GM06990 (cell line): ENCODE measurements around the gene KLHL36.

Experiments
- DNase-seq: peaks from one replicate; pipeline ENCODE4 v3.0.0-alpha.2; 2011; ENCODE audit not compliant: insufficient read length; ENCODE audit errors: extremely low read depth
- H3K27me3 ChIP-seq: replicated peaks from 2 replicates; pipeline ENCODE4 v1.6.0; 2011; ENCODE audit warnings: low read length; ENCODE audit not compliant: control insufficient read depth, insufficient read depth
- H3K36me3 ChIP-seq: 2 replicates; pipeline ENCODE4 v1.5.1; 2011; ENCODE audit warnings: low read length; ENCODE audit not compliant: control insufficient read depth, insufficient read depth
- H3K4me3 ChIP-seq: replicated peaks from 2 replicates; pipeline ENCODE4 v1.5.1; 2011; ENCODE audit warnings: low read depth, mild to moderate bottlenecking, control low read depth, low read length
- TF ChIP-seq, protein P1 (sequence below): IDR thresholded peaks from 2 replicates; pipeline ENCODE4 v1.5.1; 2011; ENCODE audit warnings: low read length, control low read depth, mild to moderate bottlenecking, inconsistent platforms; ENCODE audit not compliant: insufficient read depth, poor library complexity, severe bottlenecking

Gene KLHL36

DNA sequence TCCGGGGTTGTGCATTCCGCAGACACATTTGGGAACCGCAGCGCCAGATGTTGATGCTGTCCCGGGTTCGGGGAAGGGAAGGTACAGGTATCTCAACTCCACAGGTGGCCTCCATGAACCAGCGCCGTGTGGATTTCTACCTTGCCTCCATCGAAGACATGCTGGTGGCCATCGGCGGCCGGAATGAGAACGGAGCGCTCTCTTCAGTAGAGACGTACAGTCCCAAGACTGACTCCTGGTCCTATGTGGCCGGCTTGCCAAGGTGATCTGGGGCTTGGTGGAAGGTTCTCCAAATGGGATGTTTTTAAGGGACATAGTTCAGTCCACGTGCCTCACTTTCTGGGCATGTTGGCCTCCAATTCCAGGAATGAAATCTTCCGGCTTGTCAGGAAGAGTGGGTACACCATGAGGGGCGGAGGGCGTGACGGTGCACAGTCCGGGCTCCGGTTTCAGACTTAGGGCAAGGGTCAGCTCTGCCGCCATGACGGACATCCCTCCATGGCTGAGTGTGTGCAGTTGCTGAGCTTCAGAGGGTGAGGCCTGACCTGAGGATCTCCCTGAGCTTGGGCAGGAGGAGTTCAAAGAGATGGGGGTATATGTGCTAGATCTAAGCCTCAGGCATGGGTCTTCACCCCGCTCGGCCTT is 11.5 kb downstream of the KLHL36 start:
- no peak for DNase-seq
- Histone ChIP-seq H3K36me3 (peaks cover 43% of the 10 kb centered on the region), H3K4me3 (no peak overlapping the region), H3K27me3 (no peaks in the 10 kb centered on the region)
- TF ChIP-seq, protein P1, sequence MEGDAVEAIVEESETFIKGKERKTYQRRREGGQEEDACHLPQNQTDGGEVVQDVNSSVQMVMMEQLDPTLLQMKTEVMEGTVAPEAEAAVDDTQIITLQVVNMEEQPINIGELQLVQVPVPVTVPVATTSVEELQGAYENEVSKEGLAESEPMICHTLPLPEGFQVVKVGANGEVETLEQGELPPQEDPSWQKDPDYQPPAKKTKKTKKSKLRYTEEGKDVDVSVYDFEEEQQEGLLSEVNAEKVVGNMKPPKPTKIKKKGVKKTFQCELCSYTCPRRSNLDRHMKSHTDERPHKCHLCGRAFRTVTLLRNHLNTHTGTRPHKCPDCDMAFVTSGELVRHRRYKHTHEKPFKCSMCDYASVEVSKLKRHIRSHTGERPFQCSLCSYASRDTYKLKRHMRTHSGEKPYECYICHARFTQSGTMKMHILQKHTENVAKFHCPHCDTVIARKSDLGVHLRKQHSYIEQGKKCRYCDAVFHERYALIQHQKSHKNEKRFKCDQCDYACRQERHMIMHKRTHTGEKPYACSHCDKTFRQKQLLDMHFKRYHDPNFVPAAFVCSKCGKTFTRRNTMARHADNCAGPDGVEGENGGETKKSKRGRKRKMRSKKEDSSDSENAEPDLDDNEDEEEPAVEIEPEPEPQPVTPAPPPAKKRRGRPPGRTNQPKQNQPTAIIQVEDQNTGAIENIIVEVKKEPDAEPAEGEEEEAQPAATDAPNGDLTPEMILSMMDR, result no peak

DNA sequence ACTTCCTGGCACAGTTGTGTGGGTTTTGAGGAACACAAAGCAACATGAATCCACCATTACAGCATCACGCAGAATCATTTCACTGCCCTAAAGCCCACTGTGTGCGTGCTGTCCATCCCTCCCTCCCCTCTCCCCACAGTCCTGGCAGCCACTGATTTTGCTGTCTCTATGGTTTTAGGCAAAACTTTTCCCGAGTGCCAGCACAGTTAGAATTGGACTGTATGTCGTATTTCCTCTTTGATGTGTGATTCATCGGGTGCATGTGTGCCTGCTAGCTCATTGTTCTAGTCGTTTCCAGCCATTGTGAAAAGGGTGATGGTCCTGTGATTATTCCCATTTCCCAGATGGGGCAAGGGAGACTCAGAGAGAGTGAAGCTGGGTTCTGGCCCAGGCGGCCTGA is 12.7 kb downstream of the KLHL36 start:
- H3K36me3 ChIP-seq, result peaks cover 46% of the 10 kb centered on the region
- TF ChIP-seq, protein P1, result no peak
- no peaks in the 10 kb centered on the region for H3K27me3 ChIP-seq
- no peak for DNase-seq
- no peak overlapping the region for H3K4me3 ChIP-seq

DNA sequence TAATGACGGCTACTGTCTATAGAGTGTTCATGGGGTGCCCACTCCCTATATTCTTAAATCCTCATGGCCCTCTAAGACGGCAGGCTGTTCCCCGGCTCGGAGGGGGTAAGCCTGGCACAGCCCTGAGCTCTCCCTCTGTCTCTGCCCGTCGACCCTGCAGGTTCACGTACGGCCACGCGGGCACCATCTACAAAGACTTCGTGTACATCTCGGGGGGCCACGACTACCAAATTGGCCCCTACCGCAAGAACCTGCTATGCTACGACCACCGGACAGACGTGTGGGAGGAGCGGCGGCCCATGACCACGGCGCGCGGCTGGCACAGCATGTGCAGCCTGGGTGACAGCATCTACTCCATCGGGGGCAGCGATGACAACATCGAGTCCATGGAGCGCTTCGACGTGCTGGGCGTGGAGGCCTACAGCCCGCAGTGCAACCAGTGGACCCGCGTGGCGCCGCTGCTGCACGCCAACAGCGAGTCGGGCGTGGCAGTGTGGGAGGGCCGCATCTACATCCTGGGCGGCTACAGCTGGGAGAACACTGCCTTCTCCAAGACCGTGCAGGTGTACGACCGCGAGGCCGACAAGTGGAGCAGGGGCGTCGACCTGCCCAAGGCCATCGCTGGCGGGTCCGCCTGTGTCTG is 13.2 kb downstream of the KLHL36 start:
- peaks cover 46% of the 10 kb centered on the region for H3K36me3 ChIP-seq

DNA sequence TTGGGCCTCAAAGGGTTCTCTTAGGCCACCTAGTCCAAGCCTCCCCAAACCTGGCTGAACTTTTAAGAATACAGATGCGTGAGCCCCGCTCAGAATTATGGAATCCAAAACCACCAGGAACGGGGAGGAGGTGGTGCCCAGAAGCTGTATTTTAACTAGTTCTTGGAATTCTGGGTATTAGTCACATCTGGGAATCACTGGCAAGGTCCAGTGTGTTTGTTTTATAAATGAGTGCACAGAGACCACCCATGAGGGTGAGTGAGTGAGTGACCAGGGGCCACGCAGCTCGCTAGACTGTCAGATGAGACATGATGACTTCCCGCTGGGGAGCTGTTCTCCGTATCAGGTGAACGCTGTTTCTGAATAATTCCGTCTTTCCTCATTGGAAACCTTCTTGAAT is 14.2 kb downstream of the KLHL36 start:
- DNase-seq, result no peak
- TF ChIP-seq, protein P1, result no peak
- Histone ChIP-seq H3K27me3 (no peaks in the 10 kb centered on the region), H3K36me3 (peaks cover 37% of the 10 kb centered on the region), H3K4me3 (no peak overlapping the region)

More for the DNA sequence above, 13.2 kb downstream of the KLHL36 start:
- H3K27me3 ChIP-seq, result no peaks in the 10 kb centered on the region
- H3K4me3 ChIP-seq, result no peak overlapping the region
- TF ChIP-seq, protein P1, result no peak
- DNase-seq, result no peak

DNA sequence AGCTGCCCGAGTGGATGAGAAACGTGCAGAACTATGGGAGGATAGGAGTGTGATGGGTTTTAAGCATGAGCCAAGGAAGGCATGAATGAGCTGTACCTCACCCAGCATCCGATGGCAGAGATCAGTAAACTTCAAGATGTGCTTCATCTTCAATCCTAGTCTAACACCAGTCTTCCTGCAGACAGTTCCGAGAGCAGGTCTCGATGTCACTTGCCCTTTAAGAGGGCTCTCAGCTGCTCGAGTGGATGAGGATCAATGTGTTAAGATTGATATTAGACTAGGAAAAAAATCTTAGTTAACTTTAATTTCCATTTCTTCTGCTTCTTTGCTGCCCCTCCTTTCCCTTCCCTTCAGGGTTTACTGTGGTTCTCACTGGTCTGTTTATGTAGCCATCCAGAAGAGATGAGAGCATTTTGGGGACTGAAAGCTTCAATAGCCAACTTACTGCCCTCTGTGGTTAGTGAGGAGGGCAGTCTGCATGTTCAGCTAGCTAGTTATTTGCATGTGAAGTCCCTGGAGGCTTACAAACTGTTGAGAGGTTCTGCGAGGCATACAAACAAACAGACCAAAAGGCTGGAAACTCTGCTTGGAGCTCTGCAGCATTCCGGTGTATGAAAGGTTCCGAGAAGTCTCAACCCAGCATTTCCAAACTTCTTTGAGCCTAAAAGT is 15.3 kb downstream of the KLHL36 start:
- Histone ChIP-seq H3K27me3 (no peaks in the 10 kb centered on the region), H3K36me3 (peaks cover 30% of the 10 kb centered on the region), H3K4me3 (no peak overlapping the region)
- no peak for DNase-seq
- TF ChIP-seq, protein P1, result no peak
